Brain microvascular endothelial cell (primary cell): ENCODE data around the gene BST1.

Experiments used
- DNase-seq: peaks from one replicate; pipeline ENCODE4 v3.0.0-alpha.2; 2020
- H3K27ac ChIP-seq: fragments of 250-450 bp; sonication (Bioruptor Pico); 2 replicates; pipeline ENCODE4 v1.5.1; 2020; ENCODE audit warnings: mild to moderate bottlenecking, moderate library complexity
- H3K27me3 ChIP-seq: fragments of 250-450 bp; sonication (Bioruptor Pico); replicated peaks from 2 replicates; pipeline ENCODE4 v1.5.1; 2020; ENCODE audit warnings: mild to moderate bottlenecking
- H3K36me3 ChIP-seq: fragments of 250-450 bp; sonication (Bioruptor Pico); replicated peaks from 2 replicates; pipeline ENCODE4 v1.5.1; 2020; ENCODE audit warnings: mild to moderate bottlenecking
- H3K4me3 ChIP-seq: 2 replicates; pipeline ENCODE4 v1.5.1; 2011; ENCODE audit warnings: low read depth, mild to moderate bottlenecking, control low read depth, low read length, moderate library complexity
- in situ Hi-C: cut with HindIII; loops from 2 replicates; pipeline ENCODE4 v1.10.0; 2017; ENCODE audit warnings: low sequenced_read_pairs, low pct_ligation_motif_present
- TF ChIP-seq, protein P1 (sequence below): IDR thresholded peaks from 2 replicates; pipeline ENCODE4 v1.5.1; 2011; ENCODE audit warnings: low read depth, mild to moderate bottlenecking, moderate library complexity, low read length, control low read depth, inconsistent platforms; ENCODE audit errors: missing control alignments

BST1 gene

DNA sequence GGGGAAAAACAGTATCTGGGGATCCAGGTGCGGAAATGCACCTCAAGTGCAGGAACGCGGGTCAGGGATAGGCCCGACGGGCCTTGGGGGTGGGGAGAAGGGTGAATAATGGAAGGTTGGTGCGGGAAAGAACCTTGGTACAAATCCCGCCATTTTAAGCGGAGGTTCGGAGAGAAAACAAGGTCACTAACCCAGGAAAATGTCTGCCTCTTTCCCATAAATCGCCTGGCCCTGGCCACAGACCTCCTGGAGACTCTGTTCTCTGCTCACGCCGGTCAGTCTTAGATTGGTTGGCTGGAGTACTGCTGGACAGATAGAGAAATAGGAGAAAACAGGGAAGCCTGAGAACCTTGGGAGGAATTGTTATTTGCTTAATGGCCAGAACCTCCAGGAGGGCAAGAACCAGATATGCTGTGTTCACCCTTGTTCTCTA, 46.8 kb upstream of the BST1 start:
- in situ Hi-C loops: no loop called here
- Histone ChIP-seq H3K27ac (peak overlapping the region; percentile 92), H3K4me3 (peak overlapping the region; percentile 63), H3K27me3 (no peaks in the 10 kb centered on the region), H3K36me3 (no peaks in the 10 kb centered on the region)
- no peak for DNase-seq
- TF ChIP-seq, protein P1, sequence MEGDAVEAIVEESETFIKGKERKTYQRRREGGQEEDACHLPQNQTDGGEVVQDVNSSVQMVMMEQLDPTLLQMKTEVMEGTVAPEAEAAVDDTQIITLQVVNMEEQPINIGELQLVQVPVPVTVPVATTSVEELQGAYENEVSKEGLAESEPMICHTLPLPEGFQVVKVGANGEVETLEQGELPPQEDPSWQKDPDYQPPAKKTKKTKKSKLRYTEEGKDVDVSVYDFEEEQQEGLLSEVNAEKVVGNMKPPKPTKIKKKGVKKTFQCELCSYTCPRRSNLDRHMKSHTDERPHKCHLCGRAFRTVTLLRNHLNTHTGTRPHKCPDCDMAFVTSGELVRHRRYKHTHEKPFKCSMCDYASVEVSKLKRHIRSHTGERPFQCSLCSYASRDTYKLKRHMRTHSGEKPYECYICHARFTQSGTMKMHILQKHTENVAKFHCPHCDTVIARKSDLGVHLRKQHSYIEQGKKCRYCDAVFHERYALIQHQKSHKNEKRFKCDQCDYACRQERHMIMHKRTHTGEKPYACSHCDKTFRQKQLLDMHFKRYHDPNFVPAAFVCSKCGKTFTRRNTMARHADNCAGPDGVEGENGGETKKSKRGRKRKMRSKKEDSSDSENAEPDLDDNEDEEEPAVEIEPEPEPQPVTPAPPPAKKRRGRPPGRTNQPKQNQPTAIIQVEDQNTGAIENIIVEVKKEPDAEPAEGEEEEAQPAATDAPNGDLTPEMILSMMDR: no peak

DNA sequence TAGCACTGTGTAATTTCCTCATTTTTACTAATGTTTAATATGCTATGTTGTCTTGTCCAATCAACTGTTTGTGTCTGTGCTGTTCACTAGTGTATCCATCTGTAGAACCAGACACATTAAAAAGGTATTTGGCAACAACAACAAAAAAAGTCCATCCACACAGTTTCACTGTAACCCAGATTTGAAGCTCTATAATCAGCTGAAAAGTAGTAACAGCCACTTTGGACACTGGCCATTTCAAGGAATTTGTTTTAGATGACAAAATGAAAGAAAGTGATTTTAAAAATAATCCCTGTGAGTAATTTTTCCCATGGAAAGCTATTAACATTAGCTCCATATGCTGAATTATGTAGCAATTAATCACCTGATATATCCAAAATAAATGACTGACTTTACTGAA, 45.5 kb upstream of the BST1 start:
- TF ChIP-seq, protein P1: no peak
- H3K36me3 ChIP-seq: no peaks in the 10 kb centered on the region
- no peaks in the 10 kb centered on the region for H3K27me3 ChIP-seq
- no peak overlapping the region for H3K27ac ChIP-seq
- in situ Hi-C loops: no loop called here
- H3K4me3 ChIP-seq: no peak overlapping the region
- no peak for DNase-seq

DNA sequence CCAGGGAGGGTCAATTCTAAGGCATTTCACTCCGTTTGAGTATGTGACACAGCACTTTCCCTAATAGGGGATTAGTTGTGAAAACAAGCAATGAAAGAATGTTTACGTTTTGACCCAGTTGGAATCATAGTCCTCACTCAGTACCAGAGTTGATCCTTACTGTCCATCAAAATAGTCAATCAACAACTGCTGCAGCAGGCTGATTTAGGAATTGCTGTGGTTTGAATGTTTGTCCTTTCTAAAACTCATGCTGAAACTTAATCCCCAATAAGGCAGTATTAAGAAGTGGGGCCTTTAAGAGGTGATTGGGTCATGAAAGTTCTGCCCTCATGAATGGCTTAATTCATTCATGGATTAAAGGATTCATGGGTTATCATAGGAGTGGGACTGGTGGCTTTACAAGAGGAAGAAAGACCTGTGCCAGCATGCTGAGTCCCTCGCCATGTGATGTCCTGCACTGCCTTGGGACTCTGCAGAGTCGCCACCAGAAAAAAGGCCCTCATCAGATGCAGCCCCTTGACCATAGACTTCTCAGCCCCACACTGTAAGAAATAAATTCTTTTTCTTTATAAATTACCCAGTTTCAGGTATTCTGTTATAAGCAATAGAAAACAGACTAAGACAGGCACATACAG, 44.6 kb upstream of the BST1 start:
- no peak overlapping the region for H3K27ac ChIP-seq
- H3K36me3 ChIP-seq: no peaks in the 10 kb centered on the region
- in situ Hi-C loops: no loop called here
- H3K27me3 ChIP-seq: no peaks in the 10 kb centered on the region
- DNase-seq: no peak
- no peak overlapping the region for H3K4me3 ChIP-seq
- TF ChIP-seq, protein P1: no peak

DNA sequence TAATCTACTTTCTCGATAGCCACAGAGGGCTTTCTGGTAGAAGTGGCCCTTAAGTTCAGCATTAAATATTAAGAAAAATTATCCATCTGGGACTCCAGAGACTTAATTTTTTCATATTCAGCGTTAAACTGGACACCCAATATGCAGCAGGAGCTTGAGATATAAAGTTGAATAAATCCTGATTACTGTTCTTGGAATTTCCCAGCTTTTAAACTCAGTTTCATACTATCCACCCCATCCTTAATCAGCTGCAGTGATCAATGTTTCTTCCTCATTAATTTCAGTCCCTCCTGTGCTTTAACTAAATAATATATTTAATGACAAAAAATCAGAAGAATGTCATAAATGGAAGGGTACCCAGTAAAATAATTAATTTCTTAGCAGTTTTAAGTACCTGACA, 44.1 kb upstream of the BST1 start:
- no peak overlapping the region for H3K27ac ChIP-seq
- H3K27me3 ChIP-seq: no peaks in the 10 kb centered on the region
- in situ Hi-C loops: no loop called here

DNA sequence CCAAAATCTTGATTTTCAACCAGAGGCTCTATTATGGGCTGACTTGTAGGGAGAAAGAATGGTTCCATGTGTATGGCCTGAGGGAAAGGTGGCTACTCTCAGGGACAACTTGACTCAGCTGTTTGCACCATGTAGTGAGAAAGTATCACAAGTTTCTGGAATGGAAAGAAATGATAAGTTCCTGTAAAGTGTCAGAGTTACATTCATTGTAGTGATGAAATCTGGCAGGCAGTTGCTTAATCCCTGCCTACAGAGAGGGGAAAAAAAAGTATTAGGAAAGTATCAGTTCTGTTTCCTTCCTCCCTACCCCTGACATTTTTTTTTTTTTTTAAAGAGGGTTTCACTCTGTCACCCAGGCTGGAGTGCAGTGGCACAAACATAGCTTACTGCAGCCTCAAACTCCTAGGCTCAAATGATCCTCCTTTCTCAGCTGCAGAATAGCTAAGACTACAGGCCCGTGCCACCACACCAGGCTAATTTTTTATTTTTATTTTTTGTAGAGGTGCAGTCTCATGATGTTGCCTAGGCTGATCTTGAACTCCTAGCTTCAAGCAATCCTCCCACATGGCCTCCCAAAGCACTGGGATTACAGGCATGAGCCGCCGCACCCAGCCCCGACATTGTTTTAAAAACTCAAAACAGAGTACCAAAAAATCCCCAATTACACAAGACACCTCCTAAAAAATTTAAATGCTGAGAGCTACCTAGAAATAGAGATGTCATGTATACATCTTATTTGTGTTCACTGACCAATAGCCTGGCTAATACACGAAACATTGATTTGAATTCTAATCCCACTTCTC, 42.9 kb upstream of the BST1 start:
- in situ Hi-C loops: no loop called here
- Histone ChIP-seq H3K36me3 (no peaks in the 10 kb centered on the region), H3K27me3 (no peaks in the 10 kb centered on the region), H3K4me3 (no peak overlapping the region), H3K27ac (no peak overlapping the region)
- no peak for DNase-seq
- TF ChIP-seq, protein P1: no peak

More for the DNA sequence above, 44.1 kb upstream of the BST1 start:
- TF ChIP-seq, protein P1: no peak
- Histone ChIP-seq H3K4me3 (no peak overlapping the region), H3K36me3 (no peaks in the 10 kb centered on the region)
- DNase-seq: no peak
